GM19035 (cell line): ENCODE data around the gene P2RY14.

Experiments
- ATAC-seq: cut with Tn5 transposase; IDR thresholded peaks from one replicate; pipeline ENCODE4 v1.9.1; 2021; ENCODE audit not compliant: unreplicated experiment

Gene P2RY14

DNA sequence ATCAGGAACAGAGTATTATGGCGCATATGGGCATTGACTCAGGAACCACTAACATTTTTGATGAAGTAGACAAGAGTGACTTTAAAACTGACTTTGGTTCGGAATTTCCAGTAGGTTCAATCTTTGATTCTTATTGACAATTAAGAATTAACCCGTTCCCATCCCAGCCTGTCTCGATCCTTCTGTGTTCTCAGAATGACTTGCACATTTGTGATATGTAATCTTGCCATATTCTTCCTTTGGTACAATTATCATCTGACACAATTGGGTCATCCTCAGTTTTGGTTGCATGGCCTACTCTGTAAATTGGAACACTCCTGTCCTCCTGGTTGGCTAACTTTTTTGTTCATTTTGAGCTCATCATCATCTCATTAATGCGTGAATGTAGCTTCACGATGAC lies 85.8 kb downstream of the P2RY14 start:
- no peak for ATAC-seq

DNA sequence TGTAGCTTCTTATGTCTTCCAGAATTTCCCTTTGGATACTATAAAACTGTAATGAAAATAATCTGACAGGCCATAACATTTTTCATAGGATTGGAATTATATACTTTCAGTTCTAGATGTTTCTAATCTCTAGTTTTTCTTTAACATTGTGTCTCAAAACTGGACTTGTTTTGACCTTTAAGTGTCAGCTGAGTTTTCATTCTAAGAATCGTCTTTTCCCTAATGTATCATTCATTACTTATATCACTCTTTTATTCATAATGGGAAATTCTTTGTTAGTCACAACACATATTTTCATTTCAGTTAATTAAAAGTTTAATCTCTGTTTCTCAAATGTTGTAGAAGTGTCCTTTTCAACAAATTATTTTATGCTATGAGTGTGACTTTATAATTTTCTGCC lies 87.2 kb downstream of the P2RY14 start:
- ATAC-seq, result no peak

DNA sequence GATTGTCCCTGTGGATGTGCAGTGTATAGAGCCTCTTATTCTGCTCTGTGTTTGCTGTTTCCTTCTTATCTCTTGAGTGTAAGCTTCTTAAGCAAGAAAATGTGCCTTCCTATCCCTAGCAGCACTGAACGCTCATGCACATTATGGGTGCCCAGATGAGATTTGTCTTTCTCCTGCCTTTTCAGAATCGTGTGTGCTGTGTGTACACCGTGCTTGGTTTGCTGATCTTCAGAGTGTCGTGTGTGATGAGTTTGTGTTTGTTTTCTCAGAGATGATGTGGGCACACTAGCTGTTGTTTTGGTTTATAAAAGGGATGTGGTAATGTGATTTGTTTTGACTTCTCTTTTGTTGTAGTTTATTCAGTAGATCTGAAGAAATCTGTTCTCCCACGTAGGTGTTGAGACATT lies 95.1 kb downstream of the P2RY14 start:
- ATAC-seq, result no peak

DNA sequence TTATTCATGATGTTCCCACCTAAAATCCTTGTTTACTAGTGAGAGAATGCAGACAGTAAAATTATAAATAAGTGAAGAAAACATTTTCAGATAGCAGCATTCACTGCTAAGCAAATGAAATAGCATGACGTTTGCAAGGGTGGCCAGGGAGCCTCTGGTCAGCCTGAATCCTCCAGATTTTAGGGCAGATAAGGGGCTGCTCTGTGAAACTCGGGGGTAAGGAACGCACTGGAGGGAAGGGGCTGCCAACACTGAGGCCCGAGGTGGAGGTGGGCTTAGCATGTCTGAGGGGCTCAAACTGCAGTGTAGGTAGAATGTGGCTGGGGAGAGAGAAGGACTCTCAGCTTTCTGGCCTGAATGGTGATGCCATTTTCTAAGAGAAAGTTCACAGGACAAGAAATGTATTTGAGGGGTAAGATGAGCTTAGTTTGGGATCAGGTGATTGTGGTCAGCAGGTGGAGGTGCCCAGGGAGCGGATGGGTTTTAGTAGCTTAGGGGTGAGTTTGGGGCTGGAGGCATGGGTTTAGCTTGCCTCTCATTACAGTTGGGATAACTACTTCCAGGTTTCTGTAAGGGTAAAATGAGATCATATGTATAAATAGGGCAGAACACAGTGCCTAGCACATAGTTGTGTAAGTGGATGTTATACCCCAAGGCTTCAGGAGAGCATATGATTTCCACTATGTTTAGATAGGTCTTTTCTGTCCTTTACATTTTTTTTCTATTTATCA lies 95.8 kb downstream of the P2RY14 start:
- ATAC-seq, result no peak

- no peak for ATAC-seq
Measured at GRCh38 chr3:151178208-151178845, 100.0 kb downstream of the P2RY14 start.

- ATAC-seq, result no peak
Measured at GRCh38 chr3:151175952-151176351, 102.4 kb downstream of the P2RY14 start.

- no peak for ATAC-seq
Measured at GRCh38 chr3:151174351-151174750, 104.0 kb downstream of the P2RY14 start.

DNA sequence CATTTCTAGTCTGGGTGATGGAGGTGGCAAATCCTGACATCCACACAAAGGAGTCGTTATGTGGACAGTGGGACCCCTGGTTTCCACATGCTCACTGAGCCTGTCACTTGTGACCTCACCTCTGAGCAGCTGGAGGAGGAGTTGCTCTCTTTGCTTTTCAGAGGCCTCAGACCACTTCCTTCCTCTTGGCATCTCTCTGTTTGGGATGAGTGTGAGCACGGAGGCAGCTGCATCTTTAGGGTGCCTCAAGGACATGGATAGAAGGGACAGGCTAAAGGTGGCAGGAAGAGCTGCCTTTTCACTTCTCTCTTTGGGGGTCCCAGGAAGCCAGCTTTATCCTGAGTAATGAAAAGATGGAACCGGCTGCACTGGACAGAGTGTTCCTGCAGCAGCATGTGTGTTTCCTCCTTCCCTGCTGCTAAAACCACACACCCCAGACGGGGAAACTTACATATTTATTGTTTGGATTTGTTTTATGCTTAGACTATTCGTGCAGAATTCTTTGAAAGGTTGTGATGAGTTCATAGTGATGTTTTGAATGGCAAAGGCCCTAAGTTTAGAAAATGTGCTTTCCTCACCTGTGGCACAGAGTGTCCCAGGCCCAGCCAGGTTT lies 107.1 kb downstream of the P2RY14 start:
- peak; percentile 46 for ATAC-seq

- peak; percentile 34 for ATAC-seq
Measured at GRCh38 chr3:151169948-151170679, 108.2 kb downstream of the P2RY14 start.

GRCh38 chr3:151169262-151169947 lies 108.9 kb downstream of the P2RY14 start:
- ATAC-seq, result peak; percentile 36

- ATAC-seq, result peak; percentile 62
Measured at GRCh38 chr3:151168269-151169094, 109.9 kb downstream of the P2RY14 start.

DNA sequence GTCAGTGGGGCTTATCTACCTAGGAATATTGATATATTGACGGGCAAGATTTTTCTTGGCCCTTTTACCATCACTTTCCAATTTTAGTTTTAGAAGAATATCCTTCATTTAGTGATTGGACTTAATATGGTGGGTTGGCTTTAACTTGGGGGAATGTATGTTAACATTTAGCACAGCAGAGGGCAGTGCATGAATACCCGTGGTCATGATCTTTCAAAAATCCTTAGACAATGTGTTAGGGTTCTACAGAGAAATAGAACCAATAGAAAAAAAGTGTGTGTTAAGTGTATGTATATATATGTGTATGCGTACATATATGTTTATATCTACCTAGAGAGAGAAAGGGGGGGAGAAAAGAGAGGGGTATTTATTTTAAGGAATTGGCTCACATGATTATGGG lies 112.2 kb downstream of the P2RY14 start:
- ATAC-seq, result no peak

- ATAC-seq, result no peak
Measured at GRCh38 chr3:151165226-151165625, 113.1 kb downstream of the P2RY14 start.
